Measurements from ENCODE around the gene MAP4K4.

Gene MAP4K4

GRCh38 chr2:101697124-101698013 is at the start of gene MAP4K4:
MAP4K4 (plus strand) TSS chr2:101697707; CDS start chr2:101698081, 374 bp downstream.
- TF ChIP-seq GATA2 (IDR thresholded peaks at IDR 0.05; ENCODE audit: low read depth, low read length) (no peak), GATA3 (IDR thresholded peaks at IDR 0.05; ENCODE audit: low read depth, low read length) (no peak)

DNA sequence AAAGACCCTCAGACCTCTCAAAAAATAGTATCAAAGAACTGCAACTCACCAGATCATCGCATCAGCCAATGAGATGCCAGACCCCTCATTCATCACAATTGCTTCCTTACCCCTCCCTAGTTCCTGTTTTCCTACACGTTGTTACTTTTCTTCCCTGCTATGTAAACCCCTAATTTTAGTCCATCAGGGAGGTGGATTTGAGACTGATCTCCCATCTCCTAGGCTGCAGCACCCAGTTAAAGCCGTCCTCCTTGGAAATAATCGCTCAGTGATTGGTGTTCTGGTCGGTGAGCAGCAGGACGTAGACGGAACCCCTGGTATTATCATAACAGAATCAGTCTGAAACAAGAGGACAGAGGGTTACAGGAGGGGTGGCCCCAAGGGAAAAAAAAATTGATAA is 44.0 kb upstream of the MAP4K4 start:
- TF ChIP-seq GATA3 (IDR thresholded peaks at IDR 0.05; ENCODE audit: low read depth, low read length) (no peak), GATA2 (IDR thresholded peaks at IDR 0.05; ENCODE audit: low read depth, low read length) (no peak)

- no peak for TF ChIP-seq GATA3 (IDR thresholded peaks at IDR 0.05; ENCODE audit: low read depth, low read length)
These were observed 41.6 kb upstream of the MAP4K4 start for GRCh38 chr2:101655702-101656422.

DNA sequence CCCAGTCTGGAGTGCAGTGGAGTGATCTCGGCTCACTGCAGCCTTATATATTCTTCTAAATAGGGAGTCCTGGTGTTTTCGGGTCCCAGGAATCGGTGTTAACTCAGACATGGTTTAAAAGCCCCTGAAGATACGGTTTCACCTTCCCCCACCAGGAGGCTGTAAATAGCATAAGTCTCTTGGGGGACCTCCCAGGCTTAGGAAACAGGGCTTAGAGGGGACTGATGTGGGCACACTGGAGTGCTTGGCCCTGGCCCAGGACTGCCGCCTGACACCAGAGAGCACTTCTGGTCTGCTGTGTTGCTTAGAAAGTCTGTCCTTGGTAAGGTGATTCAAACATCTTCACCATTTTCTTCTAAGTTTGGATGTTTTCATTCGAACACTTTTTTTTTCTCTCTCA is 39.7 kb upstream of the MAP4K4 start:
- TF ChIP-seq GATA3 (IDR thresholded peaks at IDR 0.05; ENCODE audit: low read depth, low read length), result no peak
- no peak for TF ChIP-seq GATA2 (IDR thresholded peaks at IDR 0.05; ENCODE audit: low read depth, low read length)

GRCh38 chr2:101658387-101658786 is 39.1 kb upstream of the MAP4K4 start:
- TF ChIP-seq GATA2 (IDR thresholded peaks at IDR 0.05; ENCODE audit: low read depth, low read length), result no peak
- TF ChIP-seq GATA3 (IDR thresholded peaks at IDR 0.05; ENCODE audit: low read depth, low read length), result no peak

GRCh38 chr2:101665312-101665711 is 32.2 kb upstream of the MAP4K4 start:
- TF ChIP-seq GATA2 (IDR thresholded peaks at IDR 0.05; ENCODE audit: low read depth, low read length) (no peak), GATA3 (IDR thresholded peaks at IDR 0.05; ENCODE audit: low read depth, low read length) (no peak)

- no peak for TF ChIP-seq GATA2 (IDR thresholded peaks at IDR 0.05; ENCODE audit: low read depth, low read length)
- no peak for TF ChIP-seq GATA3 (IDR thresholded peaks at IDR 0.05; ENCODE audit: low read depth, low read length)
These were observed 29.7 kb upstream of the MAP4K4 start for GRCh38 chr2:101667823-101668222.

- no peak for TF ChIP-seq GATA3 (IDR thresholded peaks at IDR 0.05; ENCODE audit: low read depth, low read length)
- TF ChIP-seq GATA2 (IDR thresholded peaks at IDR 0.05; ENCODE audit: low read depth, low read length), result no peak
These were observed 25.5 kb upstream of the MAP4K4 start for GRCh38 chr2:101672047-101672446.

DNA sequence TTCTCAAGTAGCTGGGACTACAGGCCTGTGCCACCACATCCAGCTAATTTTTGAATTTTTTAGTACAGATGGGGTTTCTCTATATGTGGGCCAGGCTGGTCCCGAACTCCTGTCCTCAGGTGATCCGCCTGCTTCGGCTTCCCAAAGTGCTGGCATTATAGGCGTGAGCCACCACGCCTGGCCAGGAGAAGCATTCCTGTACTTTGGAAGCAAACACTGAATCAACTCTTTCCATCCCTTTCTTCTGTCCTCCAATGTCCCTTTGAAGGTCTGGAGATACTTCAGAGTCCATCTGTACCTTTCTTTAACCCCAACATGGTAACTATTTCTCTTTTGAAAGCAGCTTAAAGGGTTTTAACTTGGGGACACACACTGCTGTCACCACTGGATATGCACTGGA is 23.6 kb upstream of the MAP4K4 start:
- TF ChIP-seq GATA3 (IDR thresholded peaks at IDR 0.05; ENCODE audit: low read depth, low read length), result no peak
- TF ChIP-seq GATA2 (IDR thresholded peaks at IDR 0.05; ENCODE audit: low read depth, low read length), result no peak

- TF ChIP-seq GATA2 (IDR thresholded peaks at IDR 0.05; ENCODE audit: low read depth, low read length), result no peak
These were observed 22.0 kb upstream of the MAP4K4 start for GRCh38 chr2:101675512-101675911.

GRCh38 chr2:101676674-101677073 is 20.8 kb upstream of the MAP4K4 start:
- no peak for TF ChIP-seq GATA3 (IDR thresholded peaks at IDR 0.05; ENCODE audit: low read depth, low read length)
- TF ChIP-seq GATA2 (IDR thresholded peaks at IDR 0.05; ENCODE audit: low read depth, low read length), result no peak

DNA sequence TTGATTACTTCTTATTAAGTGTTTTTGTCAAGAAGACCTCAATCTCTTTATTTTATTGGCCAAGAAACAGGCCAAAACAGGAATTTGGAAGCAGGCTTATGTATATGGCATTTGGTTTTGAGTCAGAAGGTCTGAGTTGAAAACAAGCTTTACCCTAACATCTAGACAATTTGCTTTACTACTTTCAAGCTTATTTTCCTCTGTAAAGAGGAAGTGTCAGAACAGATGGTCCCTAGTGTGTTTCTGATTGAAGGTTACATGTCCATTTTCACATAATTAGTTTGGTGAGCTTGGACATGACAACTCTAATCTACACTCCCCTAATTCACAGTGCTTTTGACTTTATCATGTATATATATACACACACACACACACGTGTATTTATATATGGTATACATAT is 19.8 kb upstream of the MAP4K4 start:
- TF ChIP-seq GATA2 (IDR thresholded peaks at IDR 0.05; ENCODE audit: low read depth, low read length) (no peak), GATA3 (IDR thresholded peaks at IDR 0.05; ENCODE audit: low read depth, low read length) (no peak)

GRCh38 chr2:101678379-101678778 is 19.1 kb upstream of the MAP4K4 start:
- TF ChIP-seq GATA3 (IDR thresholded peaks at IDR 0.05; ENCODE audit: low read depth, low read length) (no peak), GATA2 (IDR thresholded peaks at IDR 0.05; ENCODE audit: low read depth, low read length) (no peak)

DNA sequence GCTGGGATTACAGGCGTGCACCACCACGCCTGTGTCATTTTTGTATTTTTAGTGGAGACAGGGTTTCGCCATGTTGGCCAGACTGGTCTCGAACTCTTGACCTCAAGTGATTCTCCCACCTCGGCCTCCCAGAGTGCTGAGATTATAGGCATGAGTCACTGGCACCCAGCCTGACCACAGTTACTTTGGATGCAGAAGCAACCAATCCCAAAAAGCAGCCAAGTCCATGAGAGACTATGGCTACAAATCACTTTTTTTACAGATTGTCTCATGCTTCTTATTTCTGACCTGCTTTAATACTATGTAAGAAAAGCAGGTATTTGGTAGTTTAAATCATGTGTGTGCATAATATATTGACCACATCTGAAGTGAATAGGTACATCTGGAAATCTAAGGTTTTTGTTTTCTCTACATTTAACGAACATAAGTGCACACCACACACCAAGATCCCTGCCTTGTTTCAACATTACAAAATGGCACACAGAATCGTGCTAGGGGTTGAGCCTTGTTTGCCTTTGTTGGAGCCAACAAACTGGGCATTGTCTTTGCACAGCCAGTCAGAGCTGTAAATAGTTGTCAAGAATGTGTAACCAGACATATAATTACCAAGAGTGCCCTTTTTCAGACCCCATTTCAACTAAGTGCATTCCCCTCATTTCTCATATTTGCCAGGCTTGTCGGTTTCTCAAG is 18.3 kb upstream of the MAP4K4 start:
- no peak for TF ChIP-seq GATA2 (IDR thresholded peaks at IDR 0.05; ENCODE audit: low read depth, low read length)
- TF ChIP-seq GATA3 (IDR thresholded peaks at IDR 0.05; ENCODE audit: low read depth, low read length), result no peak

All from SH-SY5Y (cell line).